ENCODE data around the gene RNF217. TPM values are rescaled to one million over a fixed set of nuclear protein-coding genes. Genes with fewer than 3 reads are reported as not detected.

The RNF217 gene
- total and polyA plus RNA-seq, 5 donors from 2014 or later: 0.12 TPM; not detected in 4

DNA sequence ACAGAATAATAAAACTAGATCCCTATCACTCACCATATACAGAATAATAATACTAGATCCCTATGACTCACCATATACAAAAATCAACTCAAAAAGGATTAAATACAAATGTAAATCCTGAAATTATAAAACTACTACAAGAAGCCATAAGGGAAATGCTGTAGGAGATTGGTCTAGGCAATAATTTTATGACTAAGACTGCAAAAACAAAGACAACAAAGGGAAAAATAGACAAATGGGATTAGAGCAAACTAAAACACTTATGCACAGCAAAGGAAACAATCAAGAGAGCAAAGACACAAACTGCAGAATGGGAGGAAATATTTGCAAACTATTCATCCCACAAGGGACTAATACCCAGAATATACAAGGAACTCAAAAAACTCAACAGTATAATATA, 4.1 kb upstream of the RNF217 start:
- H3K27ac ChIP-seq (ENCODE audit: insufficient read depth, low read length, poor library complexity, severe bottlenecking): no peak overlapping the region

DNA sequence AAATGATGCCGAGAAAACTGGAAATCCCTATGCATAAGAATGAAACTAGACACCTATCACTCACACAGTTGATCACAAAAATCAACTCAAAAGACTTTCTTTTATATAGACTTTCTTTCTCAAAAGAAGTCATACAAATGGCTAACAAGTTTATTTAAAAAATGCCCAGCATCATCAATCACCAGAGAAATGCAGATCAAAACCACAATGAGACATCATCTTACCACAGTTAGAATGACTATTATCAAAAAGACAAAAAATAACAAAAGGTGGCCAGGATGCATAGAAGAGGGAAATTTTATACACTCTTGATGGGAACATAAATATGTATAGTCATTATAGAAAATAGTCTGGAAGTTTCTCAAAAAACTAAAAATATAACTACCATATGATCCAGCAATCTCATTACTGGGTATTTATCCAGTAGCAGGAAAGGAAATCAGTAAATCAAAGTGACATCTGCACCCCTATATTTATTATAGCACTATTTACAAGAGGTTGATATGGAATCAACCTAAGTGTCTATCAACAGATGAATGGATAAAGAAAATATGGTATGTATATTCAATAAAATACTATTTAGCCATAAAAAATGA, 3.4 kb upstream of the RNF217 start:
- no peak overlapping the region for H3K4me3 ChIP-seq (ENCODE audit: low read depth, low read length)
- no peaks in the 10 kb centered on the region for H3K36me3 Mint-ChIP-seq
- H3K9me3 ChIP-seq (ENCODE audit: control insufficient read depth in 2 of 2, low read length in 2 of 2): no peaks in the 10 kb centered on the region
- peaks cover 0 to 9% (median 0%) of the 10 kb centered on the region in 7 donors for H3K9me3 Mint-ChIP-seq
- H3K36me3 ChIP-seq (ENCODE audit: control insufficient read depth, insufficient read depth, low read length): no peaks in the 10 kb centered on the region
- H3K27ac ChIP-seq (ENCODE audit: insufficient read depth, low read length, poor library complexity, severe bottlenecking): no peak overlapping the region
- ATAC-seq (ENCODE audit: low read depth in 2 of 2): no peak
- no peak overlapping the region for H3K4me3 Mint-ChIP-seq
- H3K27me3 ChIP-seq (ENCODE audit: control insufficient read depth, insufficient read depth, low read length): peaks cover 3% of the 10 kb centered on the region
- peaks cover 28% of the 10 kb centered on the region for H3K27me3 Mint-ChIP-seq
- no peaks in the 10 kb centered on the region for H3K4me1 ChIP-seq (ENCODE audit: control insufficient read depth, insufficient read depth, low read length, poor library complexity, severe bottlenecking)
- H3K4me1 Mint-ChIP-seq: peaks cover 0 to 11% (median 0%) of the 10 kb centered on the region in 4 donors
- no peak overlapping the region for H3K27ac Mint-ChIP-seq
- no peak for DNase-seq

More for the DNA sequence above, 4.1 kb upstream of the RNF217 start:
- Mint-ChIP-seq H3K9me3 (peaks cover 0 to 7% (median 0%) of the 10 kb centered on the region in 7 donors), H3K4me3 (no peak overlapping the region), H3K4me1 (peaks cover 0 to 7% (median 0%) of the 10 kb centered on the region in 4 donors), H3K36me3 (no peaks in the 10 kb centered on the region), H3K27ac (no peak overlapping the region), H3K27me3 (peaks cover 23% of the 10 kb centered on the region)
- no peaks in the 10 kb centered on the region for H3K4me1 ChIP-seq (ENCODE audit: control insufficient read depth, insufficient read depth, low read length, poor library complexity, severe bottlenecking)
- ATAC-seq (ENCODE audit: low read depth in 2 of 2): no peak
- peaks cover 3% of the 10 kb centered on the region for H3K27me3 ChIP-seq (ENCODE audit: control insufficient read depth, insufficient read depth, low read length)
- H3K4me3 ChIP-seq (ENCODE audit: low read depth, low read length): no peak overlapping the region
- H3K36me3 ChIP-seq (ENCODE audit: control insufficient read depth, insufficient read depth, low read length): no peaks in the 10 kb centered on the region
- H3K9me3 ChIP-seq (ENCODE audit: control insufficient read depth in 2 of 2, low read length in 2 of 2): no peaks in the 10 kb centered on the region
- no peak for DNase-seq

DNA sequence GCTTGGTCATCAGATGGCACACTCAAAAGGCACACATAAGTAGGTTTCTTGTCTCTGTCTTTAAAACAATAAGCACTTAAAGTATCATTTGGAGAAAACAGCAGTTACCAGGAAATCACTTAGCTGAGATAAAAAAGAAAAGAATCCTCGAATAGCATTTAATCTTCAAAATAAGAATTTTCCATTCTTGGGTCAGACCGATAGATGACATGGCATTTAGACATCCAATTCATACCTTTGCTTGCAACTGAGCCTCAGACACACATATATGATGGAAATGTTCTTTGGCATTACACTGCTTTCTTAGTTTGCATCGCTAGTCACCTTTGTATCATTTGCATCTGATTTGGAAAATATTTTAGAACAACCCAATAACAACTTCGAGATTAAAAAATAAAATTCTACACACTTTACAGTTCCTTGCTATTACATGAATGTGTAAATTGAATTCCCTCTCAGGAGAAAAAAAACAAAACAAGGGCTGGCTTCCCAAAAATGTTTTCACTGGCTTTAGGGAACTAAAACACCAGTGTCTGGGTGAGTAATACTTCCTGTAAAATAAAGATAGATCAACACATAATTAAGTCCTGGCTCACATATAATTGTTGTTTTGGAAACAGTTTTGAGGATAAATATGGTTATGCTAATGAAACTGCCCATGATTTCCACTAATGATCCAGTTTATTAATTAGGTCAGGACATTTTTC, 1.3 kb upstream of the RNF217 start:
- Histone ChIP-seq H3K4me3 (ENCODE audit: low read depth, low read length) (no peak overlapping the region), H3K27me3 (ENCODE audit: control insufficient read depth, insufficient read depth, low read length) (peaks cover 7% of the 10 kb centered on the region), H3K36me3 (ENCODE audit: control insufficient read depth, insufficient read depth, low read length) (no peaks in the 10 kb centered on the region), H3K27ac (ENCODE audit: insufficient read depth, low read length, poor library complexity, severe bottlenecking) (no peak overlapping the region), H3K4me1 (ENCODE audit: control insufficient read depth, insufficient read depth, low read length, poor library complexity, severe bottlenecking) (no peaks in the 10 kb centered on the region), H3K9me3 (ENCODE audit: control insufficient read depth in 2 of 2, low read length in 2 of 2) (no peaks in the 10 kb centered on the region)
- H3K27ac Mint-ChIP-seq: no peak overlapping the region
- no peak for ATAC-seq (ENCODE audit: low read depth in 2 of 2)
- H3K27me3 Mint-ChIP-seq: peaks cover 32% of the 10 kb centered on the region
- peaks cover 0 to 11% (median 0%) of the 10 kb centered on the region in 4 donors for H3K4me1 Mint-ChIP-seq
- peaks cover 0 to 10% (median 0%) of the 10 kb centered on the region in 7 donors for H3K9me3 Mint-ChIP-seq
- H3K4me3 Mint-ChIP-seq: no peak overlapping the region
- no peaks in the 10 kb centered on the region for H3K36me3 Mint-ChIP-seq
- no peak for DNase-seq

DNA sequence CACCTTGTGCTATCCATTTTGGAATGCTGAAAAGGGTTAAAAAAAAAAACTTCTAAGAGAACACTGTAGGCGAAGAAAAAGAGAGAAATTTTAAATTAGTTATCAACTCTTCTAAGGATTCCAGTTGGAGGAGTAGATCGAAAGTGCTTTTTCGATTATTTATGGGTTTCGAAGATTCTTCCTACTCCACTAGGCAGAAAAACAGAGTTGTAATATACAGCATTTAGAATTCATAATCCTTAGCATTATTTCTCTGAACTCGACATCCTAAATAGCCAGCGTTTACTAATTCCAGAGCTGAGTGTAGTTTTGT, 817 bp upstream of the RNF217 start:
- H3K36me3 ChIP-seq (ENCODE audit: control insufficient read depth, insufficient read depth, low read length): no peaks in the 10 kb centered on the region
- peaks cover 7% of the 10 kb centered on the region for H3K27me3 ChIP-seq (ENCODE audit: control insufficient read depth, insufficient read depth, low read length)
- no peaks in the 10 kb centered on the region for H3K9me3 ChIP-seq (ENCODE audit: control insufficient read depth in 2 of 2, low read length in 2 of 2)
- Mint-ChIP-seq H3K4me3 (peak overlapping the region in 2 of 4 donors; percentile 8 to 15), H3K36me3 (no peaks in the 10 kb centered on the region), H3K4me1 (peaks cover 0 to 11% (median 0%) of the 10 kb centered on the region in 4 donors), H3K27me3 (peaks cover 33% of the 10 kb centered on the region), H3K9me3 (peaks cover 0 to 10% (median 0%) of the 10 kb centered on the region in 7 donors), H3K27ac (no peak overlapping the region)
- H3K27ac ChIP-seq (ENCODE audit: insufficient read depth, low read length, poor library complexity, severe bottlenecking): no peak overlapping the region
- ATAC-seq (ENCODE audit: low read depth in 2 of 2) (no peak), DNase-seq (no peak)
- no peaks in the 10 kb centered on the region for H3K4me1 ChIP-seq (ENCODE audit: control insufficient read depth, insufficient read depth, low read length, poor library complexity, severe bottlenecking)
- H3K4me3 ChIP-seq (ENCODE audit: low read depth, low read length): no peak overlapping the region

DNA sequence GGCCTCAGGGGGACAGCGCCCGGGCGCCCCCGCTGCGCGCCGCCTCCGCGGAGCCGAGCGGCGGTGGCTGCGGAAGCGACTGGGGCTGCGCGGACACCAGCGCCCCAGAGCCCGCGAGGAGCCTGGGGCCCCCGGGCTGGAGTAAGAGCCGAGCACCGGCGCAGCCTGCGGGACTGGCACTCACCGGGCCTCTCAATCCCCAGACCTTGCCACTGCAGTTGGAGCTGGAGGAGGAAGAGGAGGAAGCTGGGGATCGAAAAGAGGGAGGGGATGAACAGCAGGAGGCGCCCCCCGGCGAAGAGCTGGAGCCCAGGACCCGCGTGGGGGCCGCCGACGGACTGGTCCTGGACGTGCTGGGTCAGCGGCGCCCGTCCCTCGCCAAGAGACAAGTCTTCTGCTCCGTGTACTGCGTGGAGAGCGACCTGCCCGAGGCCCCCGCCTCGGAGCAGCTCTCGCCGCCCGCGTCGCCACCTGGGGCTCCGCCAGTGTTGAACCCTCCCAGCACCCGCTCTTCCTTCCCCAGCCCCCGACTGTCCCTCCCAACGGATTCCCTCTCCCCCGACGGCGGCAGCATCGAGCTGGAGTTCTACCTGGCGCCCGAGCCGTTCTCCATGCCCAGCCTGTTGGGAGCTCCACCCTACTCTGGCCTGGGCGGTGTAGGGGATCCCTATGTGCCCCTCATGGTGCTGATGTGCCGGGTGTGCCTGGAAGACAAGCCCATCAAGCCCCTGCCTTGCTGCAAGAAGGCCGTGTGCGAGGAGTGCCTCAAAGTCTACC, 590 bp downstream of the RNF217 start:
- H3K27ac ChIP-seq (ENCODE audit: insufficient read depth, low read length, poor library complexity, severe bottlenecking): no peak overlapping the region
- H3K9me3 ChIP-seq (ENCODE audit: control insufficient read depth in 2 of 2, low read length in 2 of 2): no peaks in the 10 kb centered on the region
- H3K4me3 Mint-ChIP-seq: peak overlapping the region in 1 of 4 donors; percentile 35
- no peak overlapping the region for H3K4me3 ChIP-seq (ENCODE audit: low read depth, low read length)
- peaks cover 0 to 11% (median 0%) of the 10 kb centered on the region in 4 donors for H3K4me1 Mint-ChIP-seq
- H3K27ac Mint-ChIP-seq: no peak overlapping the region
- ATAC-seq (ENCODE audit: low read depth in 2 of 2): no peak
- peaks cover 36% of the 10 kb centered on the region for H3K27me3 Mint-ChIP-seq
- H3K36me3 ChIP-seq (ENCODE audit: control insufficient read depth, insufficient read depth, low read length): no peaks in the 10 kb centered on the region
- no peaks in the 10 kb centered on the region for H3K4me1 ChIP-seq (ENCODE audit: control insufficient read depth, insufficient read depth, low read length, poor library complexity, severe bottlenecking)
- H3K36me3 Mint-ChIP-seq: no peaks in the 10 kb centered on the region
- peaks cover 0 to 8% (median 0%) of the 10 kb centered on the region in 7 donors for H3K9me3 Mint-ChIP-seq
- no peak for DNase-seq
- H3K27me3 ChIP-seq (ENCODE audit: control insufficient read depth, insufficient read depth, low read length): peaks cover 7% of the 10 kb centered on the region

DNA sequence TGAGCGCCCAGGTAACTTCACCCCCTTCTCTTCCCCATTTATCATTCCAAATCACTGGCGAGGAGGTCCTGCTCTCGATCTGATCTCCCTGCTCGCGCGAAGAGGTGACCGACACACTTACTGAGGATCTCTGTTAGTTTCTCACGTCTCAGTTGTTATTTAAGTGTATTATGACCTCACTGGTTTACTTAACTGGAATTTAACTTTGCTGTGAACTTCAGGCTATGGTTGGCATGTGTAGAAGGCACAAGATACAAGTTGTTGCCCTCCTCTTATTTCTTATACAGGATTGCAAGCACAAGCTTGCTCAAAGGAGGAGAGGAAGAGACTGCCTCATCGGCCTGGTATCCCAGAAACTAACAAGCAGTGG, 1.2 kb downstream of the RNF217 start:
- Mint-ChIP-seq H3K4me1 (peaks cover 0 to 11% (median 0%) of the 10 kb centered on the region in 4 donors), H3K9me3 (peaks cover 0 to 6% (median 0%) of the 10 kb centered on the region in 7 donors), H3K27me3 (peaks cover 36% of the 10 kb centered on the region), H3K27ac (no peak overlapping the region), H3K36me3 (no peaks in the 10 kb centered on the region), H3K4me3 (peak overlapping the region in 1 of 4 donors; percentile 35)
- ATAC-seq (ENCODE audit: low read depth in 2 of 2) (no peak), DNase-seq (no peak)
- H3K36me3 ChIP-seq (ENCODE audit: control insufficient read depth, insufficient read depth, low read length): no peaks in the 10 kb centered on the region
- H3K4me1 ChIP-seq (ENCODE audit: control insufficient read depth, insufficient read depth, low read length, poor library complexity, severe bottlenecking): no peaks in the 10 kb centered on the region
- H3K27me3 ChIP-seq (ENCODE audit: control insufficient read depth, insufficient read depth, low read length): peaks cover 7% of the 10 kb centered on the region
- no peaks in the 10 kb centered on the region for H3K9me3 ChIP-seq (ENCODE audit: control insufficient read depth in 2 of 2, low read length in 2 of 2)
- no peak overlapping the region for H3K27ac ChIP-seq (ENCODE audit: insufficient read depth, low read length, poor library complexity, severe bottlenecking)
- no peak overlapping the region for H3K4me3 ChIP-seq (ENCODE audit: low read depth, low read length)

DNA sequence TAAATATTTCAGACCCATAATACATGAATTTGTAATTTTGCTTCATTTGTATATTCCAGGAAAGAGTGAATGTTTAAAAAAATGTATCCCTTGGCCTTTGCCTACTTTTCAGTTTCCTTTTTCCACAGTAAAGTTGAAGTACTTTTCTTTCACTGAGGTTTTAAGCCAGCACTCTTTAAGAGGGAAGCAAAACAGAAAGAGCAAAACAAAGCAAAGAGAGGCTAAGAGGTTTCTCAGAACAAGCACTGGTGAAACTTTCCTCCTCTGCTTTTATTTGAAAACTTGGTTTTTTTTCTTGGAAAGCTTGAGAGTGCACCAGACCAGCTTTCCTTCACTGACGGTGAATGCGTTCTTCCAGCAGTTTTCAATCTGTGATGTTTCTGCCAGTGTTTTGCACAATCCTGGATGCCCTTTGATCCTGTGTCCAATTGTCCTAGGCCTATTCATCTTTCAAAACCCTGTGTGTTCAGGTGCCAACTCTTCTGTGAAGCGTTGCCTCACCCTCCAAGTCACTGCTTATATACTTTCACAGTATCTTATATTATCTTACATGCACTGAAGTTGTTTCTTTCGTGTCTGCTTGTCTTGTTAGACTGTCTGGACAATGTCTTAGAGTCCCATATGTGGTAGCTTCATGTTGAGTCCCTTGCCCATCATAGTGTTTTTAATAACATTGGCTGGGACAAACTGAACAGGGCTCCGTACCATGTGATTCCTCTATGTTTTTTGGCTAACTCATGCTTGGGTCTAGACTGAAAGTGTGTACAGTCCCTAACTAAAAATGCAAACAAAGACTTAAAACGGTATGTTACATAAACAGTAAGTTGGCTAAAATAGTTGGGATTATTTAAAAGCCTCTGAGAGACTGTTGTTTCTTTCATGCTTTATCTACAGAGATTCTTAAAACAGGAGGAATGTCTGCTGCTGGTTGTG, 1.9 kb downstream of the RNF217 start:
- Histone ChIP-seq H3K4me3 (ENCODE audit: low read depth, low read length) (no peak overlapping the region), H3K27ac (ENCODE audit: insufficient read depth, low read length, poor library complexity, severe bottlenecking) (no peak overlapping the region), H3K27me3 (ENCODE audit: control insufficient read depth, insufficient read depth, low read length) (peaks cover 7% of the 10 kb centered on the region), H3K9me3 (ENCODE audit: control insufficient read depth in 2 of 2, low read length in 2 of 2) (no peaks in the 10 kb centered on the region), H3K4me1 (ENCODE audit: control insufficient read depth, insufficient read depth, low read length, poor library complexity, severe bottlenecking) (no peaks in the 10 kb centered on the region), H3K36me3 (ENCODE audit: control insufficient read depth, insufficient read depth, low read length) (no peaks in the 10 kb centered on the region)
- peaks cover 36% of the 10 kb centered on the region for H3K27me3 Mint-ChIP-seq
- H3K4me1 Mint-ChIP-seq: peaks cover 0 to 11% (median 0%) of the 10 kb centered on the region in 4 donors
- ATAC-seq (ENCODE audit: low read depth in 2 of 2) (no peak), DNase-seq (no peak)
- no peak overlapping the region for H3K4me3 Mint-ChIP-seq
- H3K36me3 Mint-ChIP-seq: no peaks in the 10 kb centered on the region
- H3K27ac Mint-ChIP-seq: no peak overlapping the region
- H3K9me3 Mint-ChIP-seq: peaks cover 0 to 6% (median 0%) of the 10 kb centered on the region in 7 donors
